ENCODE results near the gene MT1E. TPM values are rescaled to one million over a fixed set of nuclear protein-coding genes. Genes with fewer than 3 reads are reported as not detected.

Gene MT1E
- total and polyA plus RNA-seq, 2 donors from 2014 or later: 191 to 258 TPM

- intact Hi-C loops (cut with DNase I): no loop called here
- no peak for FAIRE-seq
- no peaks in the 10 kb centered on the region for H3K9me3 ChIP-seq (ENCODE audit: control insufficient read depth in 2 of 3, insufficient read depth in 1 of 3, low read length in 3 of 3)
These were observed 34.1 kb upstream of the MT1E start for GRCh38 chr16:56591377-56592060.

GRCh38 chr16:56593573-56594291 lies 31.8 kb upstream of the MT1E start:
- Histone ChIP-seq H3K9me3 (ENCODE audit: control insufficient read depth in 2 of 3, insufficient read depth in 1 of 3, low read length in 3 of 3) (no peaks in the 10 kb centered on the region), H3K27me3 (ENCODE audit: control insufficient read depth, insufficient read depth, low read length) (peaks cover 6% of the 10 kb centered on the region), H3K4me1 (ENCODE audit: control insufficient read depth in 2 of 3, insufficient read depth in 2 of 3, low read depth in 1 of 3, low read length in 3 of 3) (peaks cover 0 to 6% (median 0%) of the 10 kb centered on the region in 3 donors), H3K4me3 (ENCODE audit: low read length in 3 of 3) (no peak overlapping the region), H3K36me3 (ENCODE audit: control insufficient read depth in 2 of 3, insufficient read depth in 3 of 3, low read length in 3 of 3) (no peaks in the 10 kb centered on the region), H3K9ac (ENCODE audit: low read length in 3 of 3) (no peak overlapping the region), H3K27ac (ENCODE audit: low read depth in 2 of 2, low read length in 2 of 2) (no peak overlapping the region)
- no peak for TF ChIP-seq CTCF (IDR thresholded peaks at IDR 0.05; ENCODE audit: borderline replicate concordance, extremely low read depth, insufficient read depth)
- no peak for FAIRE-seq
- no peak for DNase-seq
- intact Hi-C loops (cut with DNase I): no loop called here

More at GRCh38 chr16:56591377-56592060, 34.1 kb upstream of the MT1E start:
- H3K27me3 ChIP-seq (ENCODE audit: control insufficient read depth, insufficient read depth, low read length): peaks cover 7% of the 10 kb centered on the region
- H3K4me3 ChIP-seq (ENCODE audit: low read length in 3 of 3): no peak overlapping the region
- no peak overlapping the region for H3K27ac ChIP-seq (ENCODE audit: low read depth in 2 of 2, low read length in 2 of 2)
- DNase-seq: peak in 1 of 5 donors; percentile 22
- no peak overlapping the region for H3K9ac ChIP-seq (ENCODE audit: low read length in 3 of 3)
- peaks cover 0 to 6% (median 0%) of the 10 kb centered on the region in 3 donors for H3K4me1 ChIP-seq (ENCODE audit: control insufficient read depth in 2 of 3, insufficient read depth in 2 of 3, low read depth in 1 of 3, low read length in 3 of 3)
- no peaks in the 10 kb centered on the region for H3K36me3 ChIP-seq (ENCODE audit: control insufficient read depth in 2 of 3, insufficient read depth in 3 of 3, low read length in 3 of 3)
- TF ChIP-seq CTCF (IDR thresholded peaks at IDR 0.05; ENCODE audit: borderline replicate concordance, extremely low read depth, insufficient read depth): no peak

GRCh38 chr16:56594292-56594619 lies 31.3 kb upstream of the MT1E start:
- DNase-seq: no peak

More at GRCh38 chr16:56594292-56594619, 31.3 kb upstream of the MT1E start:
- Histone ChIP-seq H3K9ac (ENCODE audit: low read length in 3 of 3) (no peak overlapping the region), H3K27ac (ENCODE audit: low read depth in 2 of 2, low read length in 2 of 2) (no peak overlapping the region), H3K9me3 (ENCODE audit: control insufficient read depth in 2 of 3, insufficient read depth in 1 of 3, low read length in 3 of 3) (no peaks in the 10 kb centered on the region), H3K27me3 (ENCODE audit: control insufficient read depth, insufficient read depth, low read length) (peaks cover 5% of the 10 kb centered on the region), H3K4me1 (ENCODE audit: control insufficient read depth in 2 of 3, insufficient read depth in 2 of 3, low read depth in 1 of 3, low read length in 3 of 3) (peaks cover 0 to 4% (median 0%) of the 10 kb centered on the region in 3 donors), H3K36me3 (ENCODE audit: control insufficient read depth in 2 of 3, insufficient read depth in 3 of 3, low read length in 3 of 3) (no peaks in the 10 kb centered on the region), H3K4me3 (ENCODE audit: low read length in 3 of 3) (no peak overlapping the region)
- intact Hi-C loops (cut with DNase I): no loop called here
- no peak for TF ChIP-seq CTCF (IDR thresholded peaks at IDR 0.05; ENCODE audit: borderline replicate concordance, extremely low read depth, insufficient read depth)
- FAIRE-seq: no peak

Measured in kidney (tissue), 14 donors.